HEK293T (cell line): ENCODE results near the gene DUSP8.
"Not testable (repeated sequence)": the region's sequence is repeated elsewhere in the genome, so short reads cannot be mapped to it uniquely, and the experiment has no call there.

Experiments
- CTCF ChIA-PET: fragments of 350-600 bp; formaldehyde crosslinking; extraction: SDS; loops from one replicate; lab custom pipeline; 2021; ENCODE audit warnings: antibody characterized with exemption, inconsistent platforms; lab: Yijun Ruan, JAX
- POLR2A ChIA-PET: fragments of 350-600 bp; formaldehyde crosslinking; extraction: SDS; loops from one replicate; lab custom pipeline; 2020; ENCODE audit warnings: antibody characterized with exemption, inconsistent platforms; lab: Yijun Ruan, JAX
- DNase-seq: peaks from one replicate; pipeline ENCODE4 v3.0.0; 2012; ENCODE audit warnings: mixed read lengths; ENCODE audit errors: extremely low spot score
- ARNT ChIP-seq: fragments of 450-650 bp; IDR thresholded peaks from 2 replicates; pipeline ENCODE4 v1.6.1; 2017; ENCODE audit warnings: mild to moderate bottlenecking
- BHLHE40 ChIP-seq: fragments of 450-650 bp; IDR thresholded peaks from 2 replicates; pipeline ENCODE4 v1.6.1; 2016; ENCODE audit warnings: mild to moderate bottlenecking, moderate library complexity, borderline replicate concordance
- CTBP1 ChIP-seq: fragments of 450-650 bp; IDR thresholded peaks from 2 replicates; pipeline ENCODE4 v1.6.1; 2016; ENCODE audit warnings: borderline replicate concordance
- ELF4 ChIP-seq: fragments of 450-650 bp; IDR thresholded peaks from 2 replicates; pipeline ENCODE4 v1.6.1; 2017; ENCODE audit warnings: antibody characterized with exemption
- FOXA1 ChIP-seq: fragments of 450-650 bp; IDR thresholded peaks from 2 replicates; pipeline ENCODE4 v1.6.1; 2016; ENCODE audit warnings: mild to moderate bottlenecking
- FOXK2 ChIP-seq: fragments of 450-650 bp; IDR thresholded peaks from 2 replicates; pipeline ENCODE4 v1.6.1; 2016; ENCODE audit warnings: mild to moderate bottlenecking
- FOXM1 ChIP-seq: fragments of 450-650 bp; IDR thresholded peaks from 2 replicates; pipeline ENCODE4 v1.6.1; 2017; ENCODE audit warnings: mild to moderate bottlenecking, borderline replicate concordance
- HDGF ChIP-seq: fragments of 450-650 bp; IDR thresholded peaks from 2 replicates; pipeline ENCODE4 v1.6.1; 2017; ENCODE audit warnings: antibody characterized with exemption, borderline replicate concordance
- L3MBTL2 ChIP-seq: fragments of 450-650 bp; conservative IDR thresholded peaks from 2 replicates; pipeline ENCODE4 v1.6.1; 2016; ENCODE audit warnings: mild to moderate bottlenecking
- LEF1 ChIP-seq: fragments of 450-650 bp; IDR thresholded peaks from 2 replicates; pipeline ENCODE4 v1.6.1; 2017; ENCODE audit warnings: mild to moderate bottlenecking, borderline replicate concordance
- NFRKB ChIP-seq: fragments of 450-650 bp; IDR thresholded peaks from 2 replicates; pipeline ENCODE4 v1.6.1; 2016; ENCODE audit warnings: mild to moderate bottlenecking, moderate library complexity
- PKNOX1 ChIP-seq: fragments of 450-650 bp; IDR thresholded peaks from 2 replicates; pipeline ENCODE4 v1.6.1; 2016
- SP1 ChIP-seq: fragments of 450-650 bp; IDR thresholded peaks from 2 replicates; pipeline ENCODE4 v1.6.1; 2017
- SUZ12 ChIP-seq: fragments of 450-650 bp; IDR thresholded peaks from 2 replicates; pipeline ENCODE4 v1.6.1; 2016; ENCODE audit warnings: mild to moderate bottlenecking
- TARDBP ChIP-seq: fragments of 450-650 bp; IDR thresholded peaks from 2 replicates; pipeline ENCODE4 v1.6.1; 2016
- ZNF384 ChIP-seq: fragments of 450-650 bp; IDR thresholded peaks from 2 replicates; pipeline ENCODE4 v1.6.1; 2016

DUSP8 gene

GRCh38 chr11:1586699-1587098, 14.6 kb upstream of the DUSP8 start:
- no peak for DNase-seq
- TF ChIP-seq LEF1 = no peak
- TF ChIP-seq L3MBTL2 = no peak
- TF ChIP-seq ELF4 = no peak
- TF ChIP-seq BHLHE40 = no peak
- no peak for TF ChIP-seq NFRKB
- no peak for TF ChIP-seq PKNOX1
- TF ChIP-seq ARNT = no peak
- TF ChIP-seq FOXA1 = no peak
- TF ChIP-seq SP1 = no peak
- TF ChIP-seq FOXK2 = no peak
- no peak for TF ChIP-seq TARDBP
- TF ChIP-seq CTBP1 = no peak
- no peak for TF ChIP-seq FOXM1
- CTCF ChIA-PET = interaction anchor here (0.6 kb wide), 1 partner anchor 38 kb away, joined by 4 read pairs; no protein-coding TSS in a partner anchor
- POLR2A ChIA-PET = no interaction called here

- POLR2A ChIA-PET, CTCF ChIA-PET, DNase-seq: not testable (repeated sequence)
These were observed 12.7 kb upstream of the DUSP8 start, which contains the start of gene KRTAP5-1 for GRCh38 chr11:1584661-1585370. Gene KRTAP5-1, minus strand, starts transcription at chr11:1585283. Its CDS starts 34 bp downstream, at chr11:1585249.

- CTCF ChIA-PET = interaction anchor here (1.6 kb wide), 1 partner anchor 12 kb away, joined by 6 read pairs; no protein-coding TSS in a partner anchor
- DNase-seq, POLR2A ChIA-PET: not testable (repeated sequence)
These were observed 10.8 kb upstream of the DUSP8 start for GRCh38 chr11:1582909-1583308.

- ChIA-PET POLR2A (no interaction called here), CTCF (interaction anchor here (1.6 kb wide), 1 partner anchor 13 kb away, joined by 6 read pairs; no protein-coding TSS in a partner anchor)
- no peak for TF ChIP-seq SP1
- no peak for TF ChIP-seq SUZ12
- no peak for TF ChIP-seq L3MBTL2
- no peak for TF ChIP-seq ELF4
- TF ChIP-seq FOXM1 = no peak
- TF ChIP-seq LEF1 = no peak
- no peak for TF ChIP-seq PKNOX1
- no peak for TF ChIP-seq ZNF384
- no peak for TF ChIP-seq ARNT
- TF ChIP-seq BHLHE40 = no peak
- TF ChIP-seq TARDBP = no peak
- TF ChIP-seq NFRKB = no peak
- no peak for TF ChIP-seq CTBP1
- no peak for DNase-seq
These were observed 9.9 kb upstream of the DUSP8 start for GRCh38 chr11:1581976-1582375.

- ChIA-PET CTCF (interaction anchor here (0.8 to 2.5 kb wide), 3 partner anchors 10 to 30 kb away, joined by 3 to 13 read pairs (median 3); no protein-coding TSS in a partner anchor), POLR2A (interaction anchor here (1.5 kb wide), 1 partner anchor 30 kb away, joined by 3 read pairs; no protein-coding TSS in a partner anchor)
- DNase-seq = no peak
- TF ChIP-seq FOXK2 = no peak
- no peak for TF ChIP-seq LEF1
- TF ChIP-seq L3MBTL2 = no peak
- TF ChIP-seq BHLHE40 = no peak
- no peak for TF ChIP-seq TARDBP
- no peak for TF ChIP-seq SUZ12
- no peak for TF ChIP-seq NFRKB
These were observed 4.8 kb upstream of the DUSP8 start for GRCh38 chr11:1576825-1577224.

GRCh38 chr11:1575756-1576155, 3.7 kb upstream of the DUSP8 start:
- CTCF ChIA-PET = interaction anchor here (0.8 to 3.0 kb wide), 2 partner anchors 16 to 29 kb away, joined by 3 to 45 read pairs; no protein-coding TSS in a partner anchor
- DNase-seq = not testable (repeated sequence)
- POLR2A ChIA-PET = interaction anchor here (1.5 kb wide), 1 partner anchor 29 kb away, joined by 3 read pairs; no protein-coding TSS in a partner anchor

GRCh38 chr11:1574933-1575242, 2.8 kb upstream of the DUSP8 start:
- POLR2A ChIA-PET = interaction anchor here (0.9 to 2.6 kb wide), 3 partner anchors 28 to 56 kb away, joined by 3 to 20 read pairs (median 6); no protein-coding TSS in a partner anchor
- CTCF ChIA-PET = interaction anchor here (0.8 to 3.0 kb wide), 6 partner anchors 10 to 28 kb away, joined by 3 to 45 read pairs (median 8); no protein-coding TSS in a partner anchor
- DNase-seq = no peak
- TF ChIP-seq BHLHE40 = no peak
- TF ChIP-seq FOXM1 = no peak
- TF ChIP-seq HDGF = no peak
- TF ChIP-seq FOXA1 = no peak
- TF ChIP-seq FOXK2 = no peak
- TF ChIP-seq CTBP1 = no peak
- TF ChIP-seq ARNT = no peak
- no peak for TF ChIP-seq SUZ12
- TF ChIP-seq NFRKB = no peak
- TF ChIP-seq ELF4 = no peak
- TF ChIP-seq SP1 = no peak
- TF ChIP-seq PKNOX1 = no peak
- no peak for TF ChIP-seq ZNF384
- no peak for TF ChIP-seq L3MBTL2
